Urinary bladder (tissue), 4 donors: Measurements from ENCODE around the gene CASZ1. TPM values are rescaled to one million over a fixed set of nuclear protein-coding genes. Genes with fewer than 3 reads are reported as not detected.

Experiments
- DNase-seq: peaks from one replicate; pipeline ENCODE4 v3.0.0-alpha.2; 2015; ENCODE audit errors: extremely low spot score
- H3K27ac ChIP-seq: one replicate; pipeline ENCODE4 v1.5.1; 2013; ENCODE audit warnings: low read depth, mild to moderate bottlenecking, moderate library complexity
- H3K36me3 ChIP-seq: one replicate; pipeline ENCODE4 v1.6.1; 2013; ENCODE audit warnings: mild to moderate bottlenecking, moderate library complexity; ENCODE audit not compliant: insufficient read depth
- H3K4me1 ChIP-seq: one replicate; pipeline ENCODE4 v1.6.1; 2013; ENCODE audit warnings: mild to moderate bottlenecking, moderate library complexity; ENCODE audit not compliant: insufficient read depth
- H3K4me3 ChIP-seq: one replicate; pipeline ENCODE4 v1.5.1; 2013; ENCODE audit warnings: low read depth, low read length
- WGBS: extraction: QIAGEN DNeasy Blood & Tissue Kit; methylation state at CpG from one replicate; pipeline ENCODE4 v1.1.7; 2013; 5-methylcytosine and 5-hydroxymethylcytosine counted together
- polyA plus RNA-seq: library from polyadenylated mRNA; stranded (reverse); fragments of 200-250 nt; gene quantifications from one replicate; pipeline ENCODE4 v1.2.3, GENCODE V29; 2013
- total RNA-seq: library from RNA; depleted of rRNA; stranded (reverse); fragments of >200 nt; gene quantifications from one replicate; pipeline ENCODE4 v1.2.3, GENCODE V29; 2014
- donor health status: healthy with polysubstance abuse.
- donor health status: healthy.

CASZ1 gene
- total and polyA plus RNA-seq, 2 donors = 10.6 to 19.4 TPM

DNA sequence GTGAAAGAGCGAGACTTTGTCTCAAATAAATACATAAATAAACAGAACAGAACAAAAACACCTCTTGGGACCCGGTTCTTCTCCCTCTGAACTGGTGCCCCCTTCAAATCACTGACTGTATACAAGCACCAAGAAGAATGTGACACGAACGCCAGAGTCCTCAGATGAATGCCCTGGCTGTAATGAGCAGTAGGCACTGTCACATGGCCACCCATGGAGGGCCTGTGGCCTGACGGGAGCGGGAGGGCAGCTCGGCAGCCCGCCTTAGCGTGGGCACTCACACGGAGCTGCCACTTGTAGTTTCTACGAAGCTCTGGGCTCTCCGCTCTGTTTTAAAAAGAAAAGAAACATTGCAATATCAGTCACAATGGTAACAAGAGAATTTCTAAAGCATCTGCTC, 175.7 kb downstream of the CASZ1 start:
- no peaks in the 10 kb centered on the region for H3K36me3 ChIP-seq
- whole genome bisulfite sequencing = 93% methylated on average over 12 of the region's 12 CpGs
- H3K4me3 ChIP-seq = no peak overlapping the region
- no peaks in the 10 kb centered on the region for H3K4me1 ChIP-seq
- H3K27ac ChIP-seq = no peak overlapping the region
- no peak for DNase-seq

DNA sequence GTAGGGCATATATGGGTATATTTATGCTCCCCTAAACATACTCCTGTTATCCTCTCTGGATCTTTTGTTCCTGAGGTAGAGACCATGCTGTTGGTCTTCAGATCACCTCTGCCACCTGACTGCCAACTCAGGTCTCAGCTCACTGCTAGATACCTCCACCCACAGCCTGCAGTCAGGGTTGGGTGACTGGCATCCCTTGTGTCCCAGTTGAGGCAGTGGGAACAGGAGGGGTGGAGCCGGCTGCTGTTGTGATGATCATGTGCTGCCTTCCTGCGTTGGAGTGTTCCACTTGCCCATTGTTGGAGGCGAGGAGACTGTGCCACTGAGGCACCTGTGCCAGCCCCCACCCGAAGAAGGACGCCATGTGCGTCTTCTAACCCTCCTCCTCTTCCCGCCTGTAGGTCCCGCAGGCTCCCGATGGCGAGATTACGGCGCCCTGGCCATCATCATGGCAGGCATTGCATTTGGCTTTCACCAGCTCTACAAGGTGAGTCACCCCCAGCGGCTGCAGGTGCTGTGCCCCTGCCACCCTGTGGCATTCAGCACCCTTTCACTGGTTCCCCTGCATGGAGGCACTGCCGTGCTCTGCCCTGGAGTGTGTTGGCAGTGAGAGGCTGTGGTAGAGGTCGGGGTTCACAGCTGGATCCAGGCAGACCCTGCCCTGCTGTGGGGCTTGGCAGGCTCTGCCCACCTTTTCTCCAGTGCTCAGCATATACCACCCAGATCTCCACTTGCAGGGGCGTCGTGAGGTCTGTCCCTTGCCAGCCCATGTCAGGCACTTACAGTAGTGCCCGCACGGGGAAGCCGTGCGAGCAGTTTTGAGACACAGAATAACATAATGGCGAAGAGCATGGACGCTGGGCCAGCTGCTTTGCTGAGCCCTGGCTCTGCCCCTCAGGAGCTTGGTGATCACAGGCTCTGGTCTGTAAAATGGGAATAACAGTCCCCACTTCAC, 178.2 kb downstream of the CASZ1 start:
- no peak overlapping the region for H3K27ac ChIP-seq
- H3K36me3 ChIP-seq = no peaks in the 10 kb centered on the region
- H3K4me1 ChIP-seq = no peaks in the 10 kb centered on the region
- DNase-seq = no peak
- no peak overlapping the region for H3K4me3 ChIP-seq
- 96% methylated on average over 23 of the region's 23 CpGs for WGBS

DNA sequence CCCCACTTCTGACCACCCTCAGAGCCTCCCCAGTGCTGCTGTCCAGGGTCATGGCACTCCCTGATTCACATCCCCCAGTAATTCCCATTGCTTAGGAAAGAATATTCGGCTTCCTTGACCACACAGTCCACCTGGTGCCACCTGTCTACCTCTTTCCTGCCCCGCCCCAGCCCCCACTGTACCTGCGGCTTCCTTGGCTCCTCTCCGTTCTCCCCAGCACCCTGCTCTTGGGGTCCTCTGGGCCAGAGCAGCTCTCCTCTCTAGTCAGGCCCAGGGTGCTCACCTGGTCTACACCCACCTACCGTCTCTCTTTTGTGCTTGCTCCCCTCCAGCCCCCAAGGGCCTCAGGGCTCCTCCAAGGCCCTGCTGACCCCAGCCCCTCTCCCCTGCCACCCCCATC, 179.1 kb downstream of the CASZ1 start:
- no peak for DNase-seq
- Histone ChIP-seq H3K27ac (no peak overlapping the region), H3K4me1 (no peaks in the 10 kb centered on the region), H3K36me3 (no peaks in the 10 kb centered on the region), H3K4me3 (no peak overlapping the region)
- 95% methylated on average over 5 of the region's 5 CpGs for WGBS

DNA sequence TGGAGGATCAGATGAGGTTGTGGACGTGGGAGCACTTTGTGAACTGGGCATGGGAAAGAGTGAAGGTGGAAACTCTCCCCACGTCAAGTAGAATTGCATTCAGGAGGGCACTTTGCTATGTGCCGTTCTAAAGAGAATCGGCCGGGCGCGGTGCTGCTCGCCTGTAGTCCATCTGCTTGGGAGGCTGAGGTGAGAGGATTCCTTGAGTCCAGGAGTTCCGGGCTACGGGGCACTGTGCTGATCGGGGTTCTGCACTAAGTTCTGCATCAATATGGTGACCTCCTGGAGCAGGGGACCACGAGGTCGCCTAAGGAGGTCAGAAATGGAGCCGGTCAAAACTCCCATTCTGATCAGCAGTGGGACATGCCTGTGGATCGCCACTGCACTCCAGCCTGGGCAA, 179.8 kb downstream of the CASZ1 start:
- no peak overlapping the region for H3K27ac ChIP-seq
- no peak overlapping the region for H3K4me3 ChIP-seq
- H3K36me3 ChIP-seq = no peaks in the 10 kb centered on the region
- H3K4me1 ChIP-seq = no peaks in the 10 kb centered on the region
- 96% methylated on average over 15 of the region's 15 CpGs for WGBS
- DNase-seq = no peak

DNA sequence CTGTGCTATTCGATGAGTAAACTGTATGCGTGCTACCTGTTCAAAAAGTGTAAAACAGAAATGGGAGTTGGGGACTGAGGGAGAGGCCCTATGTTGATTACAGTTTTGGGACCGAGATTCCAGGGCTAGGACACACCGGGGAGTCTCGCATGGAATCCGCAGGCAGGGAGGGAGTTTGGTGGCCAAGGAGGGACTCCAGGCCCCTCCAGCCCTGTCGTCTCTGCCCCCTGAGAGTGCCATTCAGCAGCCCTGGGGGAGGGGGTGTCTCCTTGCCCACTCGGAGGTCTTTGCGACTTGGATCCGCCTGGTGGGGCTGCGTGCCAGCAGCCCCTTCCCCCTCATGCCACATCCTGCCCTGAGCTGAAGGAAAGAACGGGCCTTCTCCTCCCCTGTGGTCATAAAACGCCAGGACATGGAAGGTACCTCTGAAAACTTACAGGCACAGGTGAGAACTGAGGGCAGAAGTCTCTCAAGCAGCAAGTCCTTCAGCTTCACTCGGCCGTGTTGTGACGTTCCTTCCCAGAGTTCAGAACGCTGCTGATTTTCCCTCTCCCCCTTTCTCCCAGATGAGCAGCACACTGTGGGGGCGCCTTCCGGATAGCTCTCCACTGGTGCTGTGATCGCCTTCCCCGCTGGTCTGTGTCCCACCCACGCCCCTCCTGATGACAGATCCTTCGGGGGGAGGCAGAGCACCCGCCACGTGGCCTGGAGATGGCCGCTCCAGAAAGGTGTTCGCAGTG, 180.3 kb downstream of the CASZ1 start:
- Histone ChIP-seq H3K36me3 (no peaks in the 10 kb centered on the region), H3K27ac (no peak overlapping the region), H3K4me1 (no peaks in the 10 kb centered on the region), H3K4me3 (no peak overlapping the region)
- 89% methylated on average over 27 of the region's 27 CpGs for WGBS
- DNase-seq = no peak

DNA sequence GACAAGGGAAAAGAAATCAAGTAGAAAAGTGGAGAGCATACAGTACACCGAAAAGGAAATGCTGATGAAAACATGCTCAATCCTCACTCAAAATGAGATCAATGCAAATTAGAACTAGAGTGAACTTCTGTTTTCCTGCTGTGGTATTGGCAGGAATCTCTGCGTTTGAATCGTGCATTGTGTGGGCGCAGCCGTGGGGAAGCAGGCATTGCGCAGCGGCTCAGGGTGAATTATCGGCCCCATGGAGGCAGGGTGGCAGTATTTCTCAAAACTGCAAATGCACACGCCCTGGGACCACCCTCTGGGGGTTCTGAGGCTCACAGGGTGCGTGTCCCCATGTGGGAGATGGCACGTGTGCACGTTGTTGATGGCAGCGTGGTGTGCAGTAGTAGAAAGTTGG, 181.1 kb downstream of the CASZ1 start:
- 88% methylated on average over 13 of the region's 13 CpGs for WGBS
- Histone ChIP-seq H3K27ac (no peak overlapping the region), H3K36me3 (no peaks in the 10 kb centered on the region), H3K4me3 (no peak overlapping the region), H3K4me1 (no peaks in the 10 kb centered on the region)
- no peak for DNase-seq

DNA sequence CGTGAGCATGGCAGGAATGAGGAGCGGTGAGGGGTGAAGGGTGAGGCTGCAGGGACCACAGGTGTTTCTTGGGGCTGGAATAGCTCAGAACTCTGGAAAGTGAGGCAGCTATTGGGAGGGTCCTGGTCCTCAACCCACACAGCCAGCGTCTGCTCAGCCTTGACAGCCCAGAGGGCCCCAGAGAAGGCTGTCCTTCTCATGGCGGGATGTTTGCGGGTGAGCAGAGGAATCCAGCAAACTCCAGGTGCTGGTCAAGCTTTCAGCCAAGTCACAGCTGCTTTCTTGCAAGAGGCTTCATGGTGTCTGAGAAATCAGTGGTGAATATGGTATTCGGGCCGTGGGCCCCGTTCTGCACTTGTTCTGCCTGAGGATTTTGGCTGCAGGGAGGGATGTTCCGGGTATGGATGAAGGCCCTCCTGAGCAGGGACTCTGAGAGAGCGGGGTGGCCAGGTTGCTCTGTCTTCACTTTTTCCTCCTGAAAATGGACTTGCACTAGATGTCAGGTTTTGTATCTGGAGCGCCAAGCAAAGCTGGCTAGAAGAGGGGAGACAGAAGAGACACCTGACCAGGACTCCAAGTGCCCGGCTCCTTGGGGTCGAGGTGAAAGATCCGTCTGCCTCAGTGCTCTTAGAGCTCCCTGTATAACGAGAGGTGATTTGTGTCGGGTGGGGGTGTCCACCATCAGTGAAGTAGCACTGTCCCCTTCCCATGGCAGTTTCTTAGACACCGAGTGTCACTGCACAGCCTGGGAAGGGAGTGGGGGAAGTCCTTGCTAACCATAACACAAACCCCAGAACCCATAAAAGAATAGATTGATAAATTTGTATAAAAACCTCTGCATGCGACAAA, 181.8 kb downstream of the CASZ1 start:
- WGBS = 85% methylated on average over 18 of the region's 18 CpGs
- H3K4me1 ChIP-seq = no peaks in the 10 kb centered on the region
- no peak overlapping the region for H3K27ac ChIP-seq
- H3K4me3 ChIP-seq = no peak overlapping the region
- H3K36me3 ChIP-seq = no peaks in the 10 kb centered on the region
- no peak for DNase-seq

DNA sequence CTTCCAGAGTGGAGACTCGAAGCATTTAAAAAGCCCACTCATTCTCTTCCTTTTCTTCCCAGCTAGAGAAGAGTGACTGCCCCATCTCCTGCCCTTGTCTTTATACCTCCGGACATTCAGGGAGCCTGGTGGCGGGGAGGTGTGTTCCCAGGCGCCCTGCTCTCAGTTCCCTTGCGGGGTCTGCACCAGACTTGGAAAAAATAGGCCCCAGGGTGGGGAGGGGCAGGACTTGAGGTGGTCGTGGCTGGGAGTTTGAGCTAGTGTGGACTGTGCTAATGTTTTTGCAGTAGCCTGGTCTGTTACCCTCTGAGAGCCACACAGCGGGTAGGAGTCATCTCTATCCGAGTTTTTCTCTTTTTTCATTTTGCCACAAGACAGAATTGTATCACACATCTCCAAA, 182.6 kb downstream of the CASZ1 start:
- WGBS = 93% methylated on average over 8 of the region's 8 CpGs
- no peak overlapping the region for H3K4me3 ChIP-seq
- H3K36me3 ChIP-seq = no peaks in the 10 kb centered on the region
- no peaks in the 10 kb centered on the region for H3K4me1 ChIP-seq
- no peak for DNase-seq
- H3K27ac ChIP-seq = no peak overlapping the region

DNA sequence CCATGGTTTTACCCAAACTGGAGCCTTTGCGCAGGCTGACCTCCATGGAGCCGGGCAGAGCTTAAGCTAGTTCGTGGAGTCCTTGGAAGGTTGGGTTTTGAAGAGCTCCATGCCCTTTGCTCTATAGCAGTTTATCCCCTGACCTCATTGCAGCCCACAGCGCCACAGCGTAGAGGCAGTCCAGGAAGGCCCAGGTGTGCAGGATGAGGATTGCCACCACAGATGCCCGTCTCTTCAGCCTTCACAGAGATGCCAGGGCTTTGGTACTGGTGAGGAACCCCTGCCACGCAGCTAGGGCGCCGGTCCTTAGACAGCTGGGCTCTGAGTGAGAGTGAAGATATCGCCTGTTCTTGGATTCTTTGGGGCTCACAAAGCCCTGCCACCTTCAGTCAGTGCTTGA, 183.1 kb downstream of the CASZ1 start:
- Histone ChIP-seq H3K27ac (no peak overlapping the region), H3K4me3 (no peak overlapping the region), H3K4me1 (no peaks in the 10 kb centered on the region), H3K36me3 (no peaks in the 10 kb centered on the region)
- 97% methylated on average over 10 of the region's 10 CpGs for WGBS
- DNase-seq = no peak

DNA sequence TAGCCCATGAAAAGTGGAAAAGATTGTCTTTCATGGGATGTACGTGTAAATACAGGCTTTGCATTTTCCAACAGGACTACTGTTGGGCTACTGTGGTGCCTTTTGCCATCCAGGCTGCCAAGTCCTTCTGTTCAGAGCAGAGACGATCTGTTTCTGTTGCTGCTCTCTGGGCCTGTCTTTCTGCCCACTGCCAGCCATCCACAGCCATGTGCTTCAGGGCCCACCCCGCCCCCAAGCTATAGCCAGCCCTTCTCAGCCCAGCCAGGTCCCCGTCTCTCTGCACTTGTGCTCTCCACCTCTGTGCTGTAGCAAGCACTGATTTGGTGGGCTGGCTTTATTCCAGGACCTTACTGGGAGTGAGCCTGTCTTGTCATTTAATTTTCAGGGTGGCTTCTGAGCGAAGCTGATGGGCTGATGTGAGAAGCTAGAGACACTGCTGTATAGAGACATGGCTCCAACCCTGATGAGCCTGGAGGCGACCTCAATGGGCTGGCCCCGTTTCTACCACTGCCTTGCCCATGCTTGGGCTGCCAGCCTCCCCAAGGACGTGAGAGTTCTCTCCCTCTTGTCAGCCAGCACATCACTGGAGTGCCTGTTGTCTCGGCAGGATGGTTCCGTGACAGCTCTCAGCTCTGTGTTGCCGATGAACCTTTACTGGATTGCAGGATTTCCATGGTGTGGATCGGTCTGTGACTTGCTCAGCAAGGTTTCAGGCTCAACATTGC, 183.8 kb downstream of the CASZ1 start:
- 89% methylated on average over 12 of the region's 12 CpGs for WGBS

DNA sequence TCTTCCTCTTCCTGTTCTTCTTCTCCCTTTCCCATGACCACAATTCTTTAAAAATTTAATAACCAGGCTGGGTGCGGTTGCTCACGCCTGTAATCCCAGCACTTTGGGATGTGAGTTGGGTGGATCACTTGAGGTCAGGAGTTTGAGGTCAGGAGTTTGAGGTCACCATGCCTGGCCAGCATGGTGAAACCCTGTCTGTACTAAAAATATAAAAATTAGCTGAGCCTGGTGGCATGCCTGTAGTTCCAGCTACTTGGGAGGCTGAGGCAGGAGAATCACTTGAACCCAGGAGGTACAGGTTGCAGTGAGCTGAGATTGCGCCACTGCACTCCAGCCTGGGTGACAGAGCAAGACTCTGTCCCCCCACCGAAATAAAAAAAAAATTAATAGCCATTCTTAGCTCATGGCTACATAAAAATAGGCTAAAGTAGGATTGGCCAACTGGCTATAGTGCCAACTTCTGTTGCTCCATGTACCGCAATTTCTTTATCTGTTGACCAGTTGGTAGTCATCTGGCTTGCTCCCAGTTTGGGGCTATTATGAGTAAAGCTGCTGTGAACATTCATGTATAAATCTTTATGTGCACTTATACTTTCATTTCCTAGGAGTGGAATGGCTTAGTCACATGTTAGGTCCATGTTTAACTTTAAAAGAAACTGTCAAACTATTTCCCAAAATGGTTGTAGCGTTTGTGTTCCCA, 185.4 kb downstream of the CASZ1 start:
- DNase-seq = no peak
- H3K4me1 ChIP-seq = no peaks in the 10 kb centered on the region
- no peak overlapping the region for H3K27ac ChIP-seq
- no peaks in the 10 kb centered on the region for H3K36me3 ChIP-seq
- no peak overlapping the region for H3K4me3 ChIP-seq
- WGBS = 97% methylated on average over 6 of the region's 6 CpGs

More for the DNA sequence above, 183.8 kb downstream of the CASZ1 start:
- Histone ChIP-seq H3K4me1 (no peaks in the 10 kb centered on the region), H3K36me3 (no peaks in the 10 kb centered on the region), H3K4me3 (no peak overlapping the region), H3K27ac (no peak overlapping the region)
- DNase-seq = no peak

DNA sequence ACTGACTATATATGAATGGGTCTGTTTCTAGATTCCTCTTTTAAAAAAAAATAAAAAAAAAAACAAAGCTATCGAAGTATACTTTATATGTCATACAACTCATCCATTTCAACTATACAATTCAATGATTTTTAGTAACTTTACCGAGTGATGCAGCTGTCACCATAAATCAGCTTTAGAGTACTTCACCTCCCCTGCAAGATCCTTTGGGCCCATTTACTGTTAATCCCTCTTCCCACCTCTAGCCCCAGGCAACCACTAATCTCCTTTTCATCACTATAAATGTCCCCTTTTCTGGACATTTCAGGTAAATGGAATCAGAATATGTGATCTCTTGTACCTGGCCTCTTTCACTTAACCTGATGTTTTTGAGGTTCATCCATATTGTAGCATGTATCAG, 187.8 kb downstream of the CASZ1 start:
- Histone ChIP-seq H3K27ac (no peak overlapping the region), H3K36me3 (no peaks in the 10 kb centered on the region), H3K4me1 (no peaks in the 10 kb centered on the region), H3K4me3 (no peak overlapping the region)
- 94% methylated on average over 2 of the region's 2 CpGs for WGBS
- DNase-seq = no peak
